Measurements from ENCODE around the gene SLITRK2.

Gene SLITRK2

GRCh38 chrX:145817331-145818185 lies at the start of gene SLITRK2:
Gene SLITRK2 (plus strand): TSS chrX:145817829. CDS start chrX:145822426, 4,597 bp downstream.
- H3K27ac ChIP-seq, result no peak within 1 kb of the TSS
- no peak for DNase-seq (ENCODE audit: low read depth, low spot score)

DNA sequence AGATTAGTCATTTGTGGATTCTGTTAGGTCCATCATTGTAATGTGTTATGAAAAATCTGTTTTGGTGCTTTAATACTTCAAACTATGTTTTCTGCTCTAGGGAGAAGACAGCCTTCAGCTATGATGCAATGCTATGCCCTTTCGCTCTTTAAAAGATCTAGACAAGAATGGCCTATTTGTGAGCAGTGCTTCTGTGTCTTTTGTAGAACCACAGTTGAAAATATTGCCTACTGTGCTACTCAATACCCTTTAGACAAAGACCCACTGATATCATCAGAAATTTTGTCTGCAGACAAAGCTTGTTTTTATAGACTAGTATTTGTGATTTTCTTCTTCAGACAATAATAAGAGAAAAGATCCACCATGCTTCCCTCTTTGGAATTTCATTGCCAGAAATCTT lies 44.6 kb upstream of the SLITRK2 start:
- no peak overlapping the region for H3K27ac ChIP-seq
- DNase-seq (ENCODE audit: low read depth, low spot score), result no peak

DNA sequence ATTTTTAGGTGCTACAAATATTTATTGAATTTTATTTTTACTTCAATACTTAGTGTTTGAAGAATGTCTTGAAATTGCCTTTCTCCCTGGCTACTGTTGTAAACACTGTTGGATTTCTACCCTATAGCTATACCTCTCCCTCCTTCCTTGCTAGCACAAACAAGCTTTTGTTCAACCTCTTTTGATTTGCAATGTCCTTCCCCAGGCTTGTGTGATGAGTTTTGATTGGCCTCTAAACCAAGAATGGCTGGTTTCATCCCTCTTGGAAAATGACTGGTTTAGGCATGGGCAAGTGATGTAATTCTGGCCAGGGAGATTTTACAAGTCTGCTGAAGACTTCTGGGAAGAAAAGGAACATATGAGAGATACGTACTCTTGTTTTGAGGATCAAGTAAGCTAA lies 25.3 kb upstream of the SLITRK2 start:
- no peak for DNase-seq (ENCODE audit: low read depth, low spot score)
- no peak overlapping the region for H3K27ac ChIP-seq

GRCh38 chrX:145803508-145803907 lies 14.1 kb upstream of the SLITRK2 start:
- DNase-seq (ENCODE audit: low read depth, low spot score), result no peak
- no peak overlapping the region for H3K27ac ChIP-seq

DNA sequence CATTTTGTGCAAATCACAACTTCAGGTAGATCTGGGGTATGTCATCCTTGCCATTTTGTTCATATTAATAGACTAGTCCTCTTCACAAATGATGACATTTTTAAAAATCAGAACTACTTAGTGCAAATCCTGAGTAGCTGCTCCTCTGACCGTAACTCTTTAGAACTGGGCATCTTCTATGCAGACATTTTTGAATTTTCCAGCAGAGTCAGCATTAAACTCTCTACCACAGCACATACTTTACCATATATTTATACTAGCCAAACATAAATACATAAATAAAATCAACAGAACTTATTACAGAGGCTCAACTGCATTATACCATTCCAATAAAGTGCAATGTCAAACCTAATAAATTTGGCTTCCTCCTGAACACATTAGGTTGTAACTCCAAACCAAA lies 4.5 kb upstream of the SLITRK2 start:
- DNase-seq (ENCODE audit: low read depth, low spot score), result no peak
- H3K27ac ChIP-seq, result no peak overlapping the region

DNA sequence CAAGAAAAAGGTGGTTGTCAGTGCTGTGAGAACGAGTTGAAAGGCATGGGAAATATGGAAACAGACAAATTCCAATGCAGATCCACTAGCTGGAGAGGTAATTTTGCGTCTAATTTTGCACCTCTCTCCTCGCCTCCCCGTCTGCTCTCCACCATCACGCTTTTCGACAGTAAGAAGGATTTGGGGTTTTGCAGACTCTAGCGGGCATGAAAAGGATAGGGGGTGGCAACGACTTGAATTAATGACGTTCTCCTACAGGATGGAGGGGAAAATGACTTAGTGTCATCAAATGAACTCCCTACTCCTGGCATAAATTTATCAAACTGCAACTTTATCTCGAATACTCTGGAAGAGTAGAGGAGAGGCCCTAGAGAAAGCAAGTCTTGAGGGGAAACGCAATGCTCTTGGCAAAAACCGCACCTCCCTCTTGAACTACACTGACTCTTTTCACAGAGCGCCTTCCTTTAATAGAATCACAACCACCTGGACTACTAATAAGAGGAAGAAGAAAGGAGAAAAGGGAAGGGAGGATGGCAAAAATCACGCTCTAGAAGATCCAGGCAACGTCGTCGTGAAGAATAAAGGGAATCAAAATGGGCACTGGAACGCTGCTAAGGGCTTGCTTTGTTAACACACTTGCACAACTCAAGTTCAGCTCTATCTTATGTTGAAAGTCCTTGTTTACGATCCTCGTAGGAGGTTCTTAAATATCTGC lies 871 bp upstream of the SLITRK2 start:
- DNase-seq (ENCODE audit: low read depth, low spot score), result no peak
- no peak overlapping the region for H3K27ac ChIP-seq

DNA sequence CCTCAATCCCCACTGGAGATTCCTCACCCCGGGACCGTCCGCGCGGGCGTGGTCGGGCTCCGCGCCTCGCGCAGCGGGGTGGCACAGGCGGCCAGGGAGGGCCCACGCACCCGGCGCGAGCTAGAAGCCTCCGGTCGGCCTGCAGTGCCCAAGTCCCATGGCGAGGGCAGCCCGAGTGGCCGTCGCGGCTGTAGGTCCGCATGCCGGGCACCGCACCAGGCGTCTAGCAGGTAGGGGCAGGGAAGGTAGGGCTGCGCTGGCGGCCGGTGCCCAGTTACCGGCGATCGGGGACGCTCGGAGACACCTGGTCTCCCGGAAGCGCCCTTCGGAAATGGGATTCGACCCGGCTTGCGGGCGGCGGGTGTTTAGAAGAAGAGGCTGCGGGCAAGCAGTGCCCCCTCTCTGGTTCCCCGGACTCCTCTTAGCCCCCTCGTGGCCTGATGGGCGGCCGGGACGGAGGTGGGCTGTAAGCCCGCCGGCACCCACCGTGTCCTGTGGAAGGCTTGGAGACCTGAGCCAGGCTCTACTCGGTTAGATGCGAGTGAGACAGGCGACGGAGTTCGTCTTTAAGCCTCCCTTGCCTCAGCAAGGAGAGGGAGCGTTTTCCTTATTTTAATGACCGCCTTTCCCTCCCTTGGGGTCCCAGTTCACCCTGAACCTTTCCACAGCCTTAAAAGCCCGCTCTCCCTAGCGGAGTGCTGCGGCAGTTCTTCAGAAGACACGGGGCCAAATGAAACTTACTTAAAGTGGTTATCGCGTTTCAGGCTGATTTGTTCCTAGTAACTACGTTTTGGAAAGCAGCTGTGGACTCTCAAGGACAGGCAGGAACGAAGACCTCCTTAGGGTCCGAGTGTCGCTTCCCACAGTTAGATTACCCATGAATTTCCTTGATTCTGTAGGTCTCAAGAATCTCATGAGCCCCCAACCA lies 821 bp downstream of the SLITRK2 start:
- no peak for DNase-seq (ENCODE audit: low read depth, low spot score)
- no peak overlapping the region for H3K27ac ChIP-seq

- H3K27ac ChIP-seq, result no peak overlapping the region
- DNase-seq (ENCODE audit: low read depth, low spot score), result no peak
These were observed 3.2 kb downstream of the SLITRK2 start for GRCh38 chrX:145820825-145821224.

GRCh38 chrX:145821291-145821897 lies 3.8 kb downstream of the SLITRK2 start:
- no peak overlapping the region for H3K27ac ChIP-seq
- no peak for DNase-seq (ENCODE audit: low read depth, low spot score)

DNA sequence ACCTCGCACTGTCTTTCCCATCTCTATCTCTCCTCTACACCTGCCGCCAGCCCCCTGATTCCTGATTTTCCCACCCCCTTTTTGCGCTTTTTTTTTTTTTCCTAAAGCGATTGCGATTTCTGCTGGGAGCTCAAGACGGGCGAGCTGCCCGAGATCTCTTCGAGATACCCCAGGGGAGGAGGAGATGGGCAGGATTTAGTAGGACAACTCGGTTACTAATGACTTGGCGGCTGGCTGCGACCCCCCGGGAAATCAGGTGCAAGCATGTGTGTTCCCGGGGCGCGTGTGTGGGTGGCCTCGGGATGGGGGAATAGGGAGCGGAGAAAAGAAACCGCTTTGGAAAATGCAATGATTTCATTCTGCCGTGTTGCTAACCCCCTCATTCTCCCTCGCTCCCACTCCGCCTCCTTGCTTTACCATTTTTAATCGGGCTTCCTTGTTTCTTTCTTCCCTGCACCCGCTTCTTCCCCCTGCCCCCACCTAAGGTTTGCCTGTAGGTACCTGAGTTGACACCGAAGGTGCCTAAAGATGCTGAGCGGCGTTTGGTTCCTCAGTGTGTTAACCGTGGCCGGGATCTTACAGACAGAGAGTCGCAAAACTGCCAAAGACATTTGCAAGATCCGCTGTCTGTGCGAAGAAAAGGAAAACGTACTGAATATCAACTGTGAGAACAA lies 4.4 kb downstream of the SLITRK2 start:
- no peak for DNase-seq (ENCODE audit: low read depth, low spot score)
- H3K27ac ChIP-seq, result no peak overlapping the region

GRCh38 chrX:145823132-145823531 lies 5.5 kb downstream of the SLITRK2 start:
- no peak overlapping the region for H3K27ac ChIP-seq

DNA sequence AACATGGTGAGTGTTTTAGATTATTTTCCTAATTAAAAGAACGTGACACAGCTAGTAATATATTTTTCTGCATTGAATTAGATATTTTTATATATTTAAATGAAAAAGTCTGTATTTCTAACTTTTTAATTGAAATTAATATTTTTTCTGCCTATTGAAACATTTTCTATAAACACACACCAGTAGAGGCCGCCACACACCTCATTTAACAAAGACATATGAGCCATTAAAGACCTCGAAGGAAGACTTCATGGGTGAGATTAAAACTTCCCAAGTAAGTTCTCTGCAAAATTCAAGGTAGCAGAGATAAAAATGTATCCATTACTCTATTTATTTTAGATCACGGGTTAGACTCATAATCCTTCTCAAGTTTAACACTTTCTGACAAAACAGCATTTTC lies 8.3 kb downstream of the SLITRK2 start:
- no peak for DNase-seq (ENCODE audit: low read depth, low spot score)
- H3K27ac ChIP-seq, result no peak overlapping the region

More at GRCh38 chrX:145823132-145823531, 5.5 kb downstream of the SLITRK2 start:
- DNase-seq (ENCODE audit: low read depth, low spot score), result no peak

DNA sequence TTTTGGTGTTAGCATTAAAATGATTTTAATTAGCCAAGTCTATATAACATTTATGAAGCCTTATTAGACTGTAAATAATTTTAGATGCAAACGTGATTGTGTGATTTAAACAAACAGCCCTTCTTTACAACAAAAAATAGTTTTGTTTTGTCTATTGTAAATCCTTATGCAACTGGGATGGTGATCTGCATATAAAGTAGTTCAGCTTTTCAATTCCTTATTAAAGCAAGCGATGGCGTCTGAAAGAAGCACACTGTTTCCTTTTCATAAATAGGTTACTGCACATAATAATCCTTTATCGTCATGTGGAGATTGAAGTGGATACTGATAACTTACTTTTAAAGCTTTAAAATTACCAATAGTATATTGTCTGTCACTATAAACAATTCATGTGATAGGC lies 8.8 kb downstream of the SLITRK2 start:
- no peak for DNase-seq (ENCODE audit: low read depth, low spot score)
- H3K27ac ChIP-seq, result no peak overlapping the region

DNA sequence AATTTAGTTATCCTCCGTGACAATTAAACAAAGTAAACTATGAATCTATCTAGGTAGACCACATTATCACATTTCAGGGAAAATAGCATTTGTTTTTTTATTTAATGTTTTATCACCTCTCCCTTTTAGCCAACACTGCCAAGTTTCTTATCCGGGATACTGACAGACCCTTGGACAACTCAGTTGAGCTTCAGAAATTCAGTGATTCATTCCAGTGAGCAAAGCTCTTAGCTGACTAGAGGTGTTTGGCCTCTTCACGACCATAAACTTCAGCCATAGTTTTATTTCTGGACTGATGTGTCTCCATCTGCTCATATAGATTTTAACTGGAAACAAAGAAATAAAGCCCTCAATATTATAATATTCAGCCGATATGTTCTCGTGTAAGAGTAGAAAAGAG lies 15.2 kb downstream of the SLITRK2 start:
- H3K27ac ChIP-seq, result no peak overlapping the region
- DNase-seq (ENCODE audit: low read depth, low spot score), result no peak

- DNase-seq (ENCODE audit: low read depth, low spot score), result no peak
- H3K27ac ChIP-seq, result no peak overlapping the region
These were observed 22.9 kb downstream of the SLITRK2 start for GRCh38 chrX:145840531-145840930.

DNA sequence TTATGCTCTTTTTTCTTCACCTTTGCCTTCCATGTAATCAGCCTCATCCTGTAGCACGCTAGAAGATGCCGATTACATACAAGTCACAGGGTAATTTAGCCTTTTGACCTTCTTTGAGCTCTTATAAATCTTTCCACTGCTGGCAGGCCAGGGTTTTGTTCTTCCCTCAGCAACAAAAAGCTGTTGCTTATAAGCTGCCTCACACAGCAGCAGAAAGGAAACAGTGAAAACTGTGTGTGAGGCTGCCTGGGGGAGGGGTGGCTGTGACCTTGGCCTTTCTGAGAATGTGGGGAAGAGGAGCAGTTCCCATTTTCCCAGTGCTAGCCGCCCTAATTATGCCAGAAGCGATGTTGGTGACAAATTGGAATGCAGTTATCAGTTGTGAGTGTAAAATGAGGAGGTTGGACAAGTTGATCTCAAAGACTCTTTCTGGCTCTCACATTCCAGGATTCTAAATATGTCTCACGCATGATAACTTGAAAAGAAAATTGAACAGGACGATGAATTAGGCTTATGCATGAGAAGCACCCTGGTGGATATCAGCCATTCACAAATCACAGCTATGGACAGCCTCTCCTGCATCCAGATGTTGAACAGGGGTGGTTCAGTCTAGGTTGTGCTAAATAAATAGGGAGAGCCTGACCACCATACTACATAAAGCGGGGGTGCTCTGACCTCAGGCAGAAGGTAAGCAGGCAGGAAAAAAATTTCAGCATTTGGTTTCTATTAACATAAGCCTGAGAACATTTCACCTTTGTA lies 25.7 kb downstream of the SLITRK2 start:
- H3K27ac ChIP-seq, result no peak overlapping the region
- no peak for DNase-seq (ENCODE audit: low read depth, low spot score)

DNA sequence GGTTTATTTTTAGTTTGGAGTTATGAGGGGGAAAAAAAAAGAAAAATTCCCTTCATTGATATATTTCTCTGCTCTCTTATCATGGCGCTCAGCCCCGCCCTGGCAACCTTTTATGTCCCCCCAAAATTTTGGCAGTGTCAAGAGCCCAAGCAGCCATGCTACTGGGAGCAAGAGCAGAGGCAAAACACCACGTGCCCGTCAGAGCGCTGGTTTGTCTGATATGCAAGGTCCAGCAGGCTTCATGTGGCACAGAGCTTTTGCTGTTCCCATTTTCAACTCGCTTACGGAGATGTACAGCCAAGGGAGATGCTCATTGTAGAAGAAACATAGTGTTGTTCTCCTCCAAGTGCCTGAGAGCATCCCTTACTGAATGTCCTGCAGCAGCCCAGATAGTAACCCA lies 27.3 kb downstream of the SLITRK2 start:
- DNase-seq (ENCODE audit: low read depth, low spot score), result no peak
- H3K27ac ChIP-seq, result no peak overlapping the region

DNA sequence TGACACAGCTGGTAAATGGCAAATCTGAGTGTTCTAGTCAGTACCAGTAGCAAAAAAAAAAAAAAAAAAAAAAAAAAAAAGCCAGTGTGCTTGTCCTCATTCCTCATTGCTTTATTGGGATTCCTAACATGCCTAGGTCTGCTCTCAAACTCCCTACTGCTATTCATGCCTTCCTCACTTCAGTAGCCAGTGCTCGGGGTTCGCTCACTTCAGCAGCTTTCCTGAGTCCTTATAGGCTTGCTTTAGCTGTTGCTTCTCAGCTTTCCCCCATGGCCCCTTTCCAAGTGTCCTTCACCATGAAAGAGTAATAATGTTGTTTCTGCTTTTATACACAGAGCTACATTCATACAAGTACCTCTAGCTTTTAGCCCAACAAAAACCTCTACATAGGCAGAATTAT lies 30.8 kb downstream of the SLITRK2 start:
- no peak overlapping the region for H3K27ac ChIP-seq
- DNase-seq (ENCODE audit: low read depth, low spot score), result no peak

DNA sequence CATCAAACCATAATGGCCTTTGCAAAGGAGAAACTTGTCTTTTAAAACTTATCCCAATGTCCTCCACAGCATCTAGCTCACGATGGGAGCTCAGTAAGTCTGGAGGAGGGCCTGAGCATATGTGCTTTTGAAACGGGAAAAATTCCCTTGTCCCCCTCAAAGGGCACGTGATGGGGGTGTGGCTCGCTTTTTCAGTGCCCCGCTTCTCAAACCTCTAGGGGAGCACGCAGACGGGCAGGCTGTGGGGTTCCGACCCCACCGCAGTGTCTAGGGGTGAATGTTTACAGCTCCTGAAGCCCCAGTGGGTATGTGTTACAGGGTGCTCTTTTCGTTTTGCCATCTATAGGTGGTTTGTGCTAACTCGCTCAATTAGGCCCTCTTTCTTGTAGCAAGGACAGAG lies 31.2 kb downstream of the SLITRK2 start:
- H3K27ac ChIP-seq, result no peak overlapping the region
- no peak for DNase-seq (ENCODE audit: low read depth, low spot score)

Measured in epithelial cell of prostate (primary cell).